Left lobe of liver (tissue), 2 donors: ENCODE results near the gene SYDE1. TPM values are rescaled to one million over a fixed set of nuclear protein-coding genes. Genes with fewer than 3 reads are reported as not detected.

Source experiments
- ATAC-seq: fragments of 200-7000 bp; cut with Tn5 transposase; one replicate; pipeline ENCODE4 v1.9.1; 2020; ENCODE audit warnings: mild to moderate bottlenecking, moderate library complexity
- DNase-seq: peaks from one replicate; pipeline ENCODE4 v3.0.0-alpha.2; 2020; ENCODE audit warnings: low spot score
- total RNA-seq: library from RNA; stranded (reverse); gene quantifications from one replicate; pipeline ENCODE4 v1.2.1, GENCODE V29; 2021
- donor health status: DM: no; HTN: no; CAD: no; lungs with moderate emphysema.
- donor health status: DM: no; HTN: yes; CAD: no.

SYDE1 gene
- total RNA-seq, 1 donor from 2014 or later, result 3.4 TPM

GRCh38 chr19:15123900-15124299 is 16.7 kb downstream of the SYDE1 start:
- DNase-seq (peak; percentile 87), ATAC-seq (peak; percentile 53)

GRCh38 chr19:15124572-15125231 is 17.5 kb downstream of the SYDE1 start:
- peak; percentile 80 for ATAC-seq
- DNase-seq, result no peak

- DNase-seq, result peak; percentile 98
- ATAC-seq, result peak; percentile 81
Measured at GRCh38 chr19:15125232-15126067, 18.2 kb downstream of the SYDE1 start.

- DNase-seq (no peak), ATAC-seq (no peak)
Measured at GRCh38 chr19:15126131-15126910, 19.1 kb downstream of the SYDE1 start.

- DNase-seq (no peak), ATAC-seq (no peak)
Measured at GRCh38 chr19:15128162-15128770, 21.1 kb downstream of the SYDE1 start.

GRCh38 chr19:15129856-15130585 is 22.8 kb downstream of the SYDE1 start:
- no peak for DNase-seq
- no peak for ATAC-seq

- DNase-seq, result no peak
- no peak for ATAC-seq
Measured at GRCh38 chr19:15136234-15136954, 29.2 kb downstream of the SYDE1 start.

- ATAC-seq, result no peak
- DNase-seq, result no peak
Measured at GRCh38 chr19:15137777-15138176, 30.6 kb downstream of the SYDE1 start.

GRCh38 chr19:15138427-15138826 is 31.2 kb downstream of the SYDE1 start:
- DNase-seq, result no peak
- no peak for ATAC-seq

GRCh38 chr19:15141143-15141542 is 33.9 kb downstream of the SYDE1 start:
- no peak for DNase-seq
- no peak for ATAC-seq

GRCh38 chr19:15142313-15142712 is 35.1 kb downstream of the SYDE1 start:
- no peak for ATAC-seq
- DNase-seq, result no peak

- DNase-seq, result no peak
Measured at GRCh38 chr19:15144046-15144646, 36.9 kb downstream of the SYDE1 start.

GRCh38 chr19:15147090-15147489 is 39.9 kb downstream of the SYDE1 start:
- ATAC-seq (no peak), DNase-seq (no peak)

More at GRCh38 chr19:15144046-15144646, 36.9 kb downstream of the SYDE1 start:
- no peak for ATAC-seq

- ATAC-seq, result no peak
- DNase-seq, result no peak
Measured at GRCh38 chr19:15149737-15150136, 42.5 kb downstream of the SYDE1 start.

- DNase-seq, result no peak
- ATAC-seq, result peak; percentile 64
Measured at GRCh38 chr19:15154002-15154612, 46.9 kb downstream of the SYDE1 start.

- no peak for ATAC-seq
- DNase-seq, result no peak
Measured at GRCh38 chr19:15155296-15155695, 48.1 kb downstream of the SYDE1 start.

- DNase-seq (no peak), ATAC-seq (no peak)
Measured at GRCh38 chr19:15156391-15156790, 49.2 kb downstream of the SYDE1 start.

- no peak for ATAC-seq
- no peak for DNase-seq
Measured at GRCh38 chr19:15159251-15159650, 52.0 kb downstream of the SYDE1 start.
